MCF 10A (cell line): Measurements from ENCODE around the gene OAT. TPM values are rescaled to one million over a fixed set of nuclear protein-coding genes. Genes with fewer than 3 reads are reported as not detected.

ENCODE experiments used
- BruUV-seq: library from RNA; stranded (reverse); fragments of 400-500 nt; replicated peaks from 2 replicates; lab custom pipeline; 2021; lab: Mats Ljungman, UMichigan
- CTCF ChIA-PET: fragments of 300-600 bp; sonication (Branson Sonifier 250); formaldehyde crosslinking; extraction: SDS; loops from one replicate; lab custom pipeline; 2021; ENCODE audit warnings: antibody characterized with exemption, inconsistent platforms; lab: Yijun Ruan, JAX
- POLR2A ChIA-PET: fragments of 300-600, 350-650 bp; sonication (Branson Sonifier 250); formaldehyde crosslinking; extraction: SDS; loops from one replicate; lab custom pipeline; 2020; ENCODE audit warnings: antibody characterized with exemption, inconsistent platforms; lab: Yijun Ruan, JAX
- DNase-seq: peaks from one replicate; pipeline ENCODE4 v3.0.0-alpha.2; 2018; ENCODE audit not compliant: unreplicated experiment
- H3K27ac Mint-ChIP-seq: one replicate; pipeline ENCODE4 v1.8.0; 2022; ENCODE audit warnings: mild to moderate bottlenecking, low read depth, mixed read lengths; ENCODE audit not compliant: unreplicated experiment
- H3K27me3 Mint-ChIP-seq: one replicate; pipeline ENCODE4 v1.8.0; 2022; ENCODE audit warnings: mixed read lengths; ENCODE audit not compliant: insufficient read depth, unreplicated experiment
- H3K36me3 Mint-ChIP-seq: one replicate; pipeline ENCODE4 v1.8.0; 2022; ENCODE audit warnings: mild to moderate bottlenecking, moderate library complexity, mixed read lengths; ENCODE audit not compliant: insufficient read depth, unreplicated experiment
- H3K4me1 Mint-ChIP-seq: one replicate; pipeline ENCODE4 v1.8.0; 2022; ENCODE audit warnings: mixed read lengths; ENCODE audit not compliant: insufficient read depth, unreplicated experiment
- H3K4me3 Mint-ChIP-seq: one replicate; pipeline ENCODE4 v1.8.0; 2022; ENCODE audit warnings: mild to moderate bottlenecking, moderate library complexity, mixed read lengths; ENCODE audit not compliant: unreplicated experiment
- H3K9me3 Mint-ChIP-seq: one replicate; pipeline ENCODE4 v1.8.0; 2022; ENCODE audit warnings: mixed read lengths; ENCODE audit not compliant: unreplicated experiment
- intact Hi-C: fragments of 100-400 bp; cut with micrococcal nuclease; formaldehyde crosslinking; loops from 2 replicates; pipeline ENCODE4 v1.14.1; 2022
- total RNA-seq: library from RNA; stranded (reverse); gene quantifications from 2 replicates; pipeline ENCODE4 v1.2.3, GENCODE V29; 2022
- TF ChIP-seq, protein P1 (sequence below): fragments of 200-600 bp; IDR thresholded peaks from one replicate; pipeline ENCODE4 v1.8.0; 2022; ENCODE audit warnings: antibody characterized with exemption, mild to moderate bottlenecking; ENCODE audit not compliant: unreplicated experiment

Gene OAT
- total RNA-seq, 1 experiment from 2014 or later = 68.1 TPM

DNA sequence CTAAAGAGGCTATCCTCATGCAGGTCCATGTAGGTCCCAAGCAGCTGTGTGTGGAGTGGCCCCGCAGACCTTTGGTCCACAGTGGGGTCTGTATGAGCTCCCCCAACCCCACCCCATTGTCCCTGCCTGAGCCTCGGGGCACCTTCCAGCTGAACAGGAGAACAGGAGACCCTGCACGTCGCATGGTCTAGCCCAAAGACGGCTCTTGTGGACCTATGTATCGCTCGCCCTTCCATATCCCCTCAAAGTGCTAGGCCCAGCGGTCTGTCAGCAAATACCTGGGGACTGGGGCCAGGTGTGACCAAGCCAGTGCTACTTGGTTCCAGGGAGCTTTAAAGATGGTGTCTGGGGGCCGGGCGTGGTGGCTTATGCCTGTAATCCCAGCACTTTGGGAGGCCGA lies 43.0 kb downstream of the OAT start:
- ChIA-PET POLR2A (no interaction called here), CTCF (interaction anchor here (0.8 to 2.7 kb wide), 2 partner anchors 14 to 381 kb away, joined by 3 to 9 read pairs; no protein-coding TSS in a partner anchor)
- Mint-ChIP-seq H3K27me3 (no peaks in the 10 kb centered on the region), H3K27ac (no peak overlapping the region), H3K4me1 (peaks cover 8% of the 10 kb centered on the region), H3K9me3 (no peaks in the 10 kb centered on the region), H3K4me3 (no peak overlapping the region), H3K36me3 (no peaks in the 10 kb centered on the region)
- TF ChIP-seq, protein P1, sequence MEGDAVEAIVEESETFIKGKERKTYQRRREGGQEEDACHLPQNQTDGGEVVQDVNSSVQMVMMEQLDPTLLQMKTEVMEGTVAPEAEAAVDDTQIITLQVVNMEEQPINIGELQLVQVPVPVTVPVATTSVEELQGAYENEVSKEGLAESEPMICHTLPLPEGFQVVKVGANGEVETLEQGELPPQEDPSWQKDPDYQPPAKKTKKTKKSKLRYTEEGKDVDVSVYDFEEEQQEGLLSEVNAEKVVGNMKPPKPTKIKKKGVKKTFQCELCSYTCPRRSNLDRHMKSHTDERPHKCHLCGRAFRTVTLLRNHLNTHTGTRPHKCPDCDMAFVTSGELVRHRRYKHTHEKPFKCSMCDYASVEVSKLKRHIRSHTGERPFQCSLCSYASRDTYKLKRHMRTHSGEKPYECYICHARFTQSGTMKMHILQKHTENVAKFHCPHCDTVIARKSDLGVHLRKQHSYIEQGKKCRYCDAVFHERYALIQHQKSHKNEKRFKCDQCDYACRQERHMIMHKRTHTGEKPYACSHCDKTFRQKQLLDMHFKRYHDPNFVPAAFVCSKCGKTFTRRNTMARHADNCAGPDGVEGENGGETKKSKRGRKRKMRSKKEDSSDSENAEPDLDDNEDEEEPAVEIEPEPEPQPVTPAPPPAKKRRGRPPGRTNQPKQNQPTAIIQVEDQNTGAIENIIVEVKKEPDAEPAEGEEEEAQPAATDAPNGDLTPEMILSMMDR = no peak
- no TSS peak for BruUV-seq
- intact Hi-C loops = loop anchor here (5.0 kb wide), 1 partner anchor 223 kb away; no protein-coding TSS in a partner anchor
- DNase-seq = no peak

DNA sequence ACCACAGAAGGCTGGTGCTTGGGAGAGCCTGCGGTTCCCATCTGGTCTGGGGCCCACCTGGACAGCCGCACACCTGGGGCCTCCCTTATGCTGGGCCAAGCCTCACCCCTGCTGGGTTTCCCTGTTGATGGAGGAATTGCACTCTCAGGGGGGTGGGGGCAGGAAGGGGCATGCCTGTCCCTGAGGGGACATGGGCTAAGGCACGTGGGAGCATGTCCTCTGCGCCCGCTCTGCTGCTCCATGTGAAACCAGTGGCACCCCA lies 43.4 kb downstream of the OAT start:
- H3K27me3 Mint-ChIP-seq = no peaks in the 10 kb centered on the region
- DNase-seq = no peak
- no peak overlapping the region for H3K4me3 Mint-ChIP-seq
- intact Hi-C loops = loop anchor here (5.0 kb wide), 1 partner anchor 223 kb away; no protein-coding TSS in a partner anchor
- CTCF ChIA-PET = interaction anchor here (2.7 kb wide), 1 partner anchor 380 kb away, joined by 9 read pairs; no protein-coding TSS in a partner anchor
- BruUV-seq = no TSS peak
- H3K27ac Mint-ChIP-seq = no peak overlapping the region
- TF ChIP-seq, protein P1 = no peak
- H3K4me1 Mint-ChIP-seq = peaks cover 8% of the 10 kb centered on the region
- no peaks in the 10 kb centered on the region for H3K9me3 Mint-ChIP-seq
- H3K36me3 Mint-ChIP-seq = no peaks in the 10 kb centered on the region
- POLR2A ChIA-PET = no interaction called here

DNA sequence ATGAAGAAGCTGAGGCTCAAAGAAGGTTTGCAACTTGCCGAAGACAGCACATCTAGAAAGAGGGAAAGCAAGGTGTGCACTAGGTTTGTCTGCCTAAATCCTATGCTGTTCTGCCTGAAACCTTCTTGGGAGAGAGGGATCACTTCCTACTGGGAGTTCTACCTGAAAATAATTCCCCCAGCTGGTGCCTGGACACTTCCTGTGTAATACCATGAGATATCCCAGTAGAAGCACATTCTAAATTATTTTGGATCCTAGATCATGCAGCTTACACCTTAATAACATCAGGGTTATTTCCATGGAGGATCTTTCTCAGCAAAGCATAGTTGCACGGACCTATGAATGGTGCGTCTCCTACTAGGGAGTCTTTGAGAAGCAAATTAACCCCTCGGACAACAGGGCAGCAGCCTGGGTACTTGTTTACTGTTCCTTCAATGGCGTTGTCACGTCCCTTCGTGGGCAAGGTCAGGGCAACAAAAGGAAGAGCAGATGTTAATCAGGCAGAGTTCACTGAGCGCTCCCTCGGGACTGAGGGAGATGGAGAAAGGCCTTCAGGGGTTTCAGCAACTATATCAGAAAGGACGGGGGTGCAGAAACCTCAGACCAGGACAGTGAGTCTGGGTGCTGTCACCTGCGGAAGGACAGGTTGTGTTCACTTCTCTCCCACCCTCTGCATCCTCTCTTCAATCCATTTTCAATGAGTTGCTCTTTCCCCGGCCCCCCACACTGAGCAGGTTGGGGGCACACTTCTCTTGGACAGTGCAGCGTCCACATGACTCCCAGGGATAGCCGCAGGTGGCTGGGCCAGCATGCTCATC lies 44.0 kb downstream of the OAT start:
- no peak overlapping the region for H3K27ac Mint-ChIP-seq
- peaks cover 8% of the 10 kb centered on the region for H3K4me1 Mint-ChIP-seq
- no peaks in the 10 kb centered on the region for H3K9me3 Mint-ChIP-seq
- ChIA-PET CTCF (interaction anchor here (2.7 kb wide), 1 partner anchor 380 kb away, joined by 9 read pairs; no protein-coding TSS in a partner anchor), POLR2A (no interaction called here)
- BruUV-seq = no TSS peak
- intact Hi-C loops = loop anchor here (5.0 kb wide), 1 partner anchor 222 kb away; no protein-coding TSS in a partner anchor
- H3K36me3 Mint-ChIP-seq = no peaks in the 10 kb centered on the region
- no peak for DNase-seq
- no peak overlapping the region for H3K4me3 Mint-ChIP-seq
- H3K27me3 Mint-ChIP-seq = no peaks in the 10 kb centered on the region
- TF ChIP-seq, protein P1 = no peak

DNA sequence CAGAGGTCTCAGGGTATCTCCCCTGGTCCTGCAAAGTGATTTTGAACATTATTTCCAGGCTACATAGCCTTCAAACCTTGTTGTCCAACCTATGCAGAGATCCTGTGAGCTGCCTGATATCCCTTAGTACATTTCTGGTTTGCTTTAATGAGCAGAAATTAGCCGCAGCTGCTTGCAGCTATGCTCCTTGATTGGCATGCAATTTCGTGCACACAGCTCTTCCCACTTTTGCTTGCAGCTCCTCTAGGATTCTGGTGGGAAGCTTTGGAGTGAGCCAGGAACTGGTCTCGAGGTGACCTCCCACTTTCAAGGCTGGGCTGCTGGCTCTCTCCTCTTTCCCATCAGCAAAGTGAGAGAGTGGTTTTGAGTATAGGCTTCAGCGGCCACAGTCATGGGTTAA lies 45.8 kb downstream of the OAT start:
- TF ChIP-seq, protein P1 = no peak
- Mint-ChIP-seq H3K36me3 (no peaks in the 10 kb centered on the region), H3K4me3 (no peak overlapping the region), H3K27me3 (no peaks in the 10 kb centered on the region), H3K9me3 (no peaks in the 10 kb centered on the region), H3K4me1 (no peaks in the 10 kb centered on the region), H3K27ac (no peak overlapping the region)
- BruUV-seq = no TSS peak
- intact Hi-C loops = no loop called here
- ChIA-PET CTCF (no interaction called here), POLR2A (interaction anchor here (1.1 kb wide), 1 partner anchor 279 kb away, joined by 3 read pairs; the partner anchor contains the start of gene CHST15)
- no peak for DNase-seq
